H1 (cell line): Measurements from ENCODE around the gene AGAP1.

Experiments used
- CTCF ChIP-seq, 3 experiments: IDR thresholded peaks; 1 replicate in 2 of 3; 2 replicates in 1 of 3; pipeline versions ENCODE4 v1.5.1 to v1.6.1; 2011; ENCODE audit warnings: low read length in 3 of 3, mild to moderate bottlenecking in 3 of 3, inconsistent platforms in 2 of 3, low read depth in 1 of 3, moderate library complexity in 1 of 3; ENCODE audit not compliant: insufficient read depth in 1 of 3; ENCODE audit errors: control extremely low read depth in 1 of 3
- FOSL1 ChIP-seq: IDR thresholded peaks from 2 replicates; pipeline ENCODE4 v1.6.1; 2011; ENCODE audit warnings: mild to moderate bottlenecking, low read depth, low read length, moderate library complexity; ENCODE audit not compliant: insufficient read depth
- GABPA ChIP-seq: IDR thresholded peaks from 2 replicates; pipeline ENCODE4 v1.6.1; 2011; ENCODE audit warnings: mild to moderate bottlenecking, low read length, moderate library complexity, borderline replicate concordance; ENCODE audit not compliant: insufficient read depth
- GTF2F1 ChIP-seq: IDR thresholded peaks from 2 replicates; pipeline ENCODE4 v1.6.1; 2012; ENCODE audit warnings: low read depth, low read length, improper control_type of control experiment, borderline replicate concordance
- NRF1 ChIP-seq: IDR thresholded peaks from 2 replicates; pipeline ENCODE4 v1.6.1; 2011; ENCODE audit warnings: mild to moderate bottlenecking, low read depth, low read length, improper control_type of control experiment
- PHF8 ChIP-seq: fragments of 200-600 bp; sonication (generic); conservative IDR thresholded peaks from 2 replicates; pipeline ENCODE4 v1.7.1; 2012; ENCODE audit warnings: low read depth, mild to moderate bottlenecking, inconsistent platforms, low read length, moderate library complexity
- SAP30 ChIP-seq: fragments of 300-600 bp; sonication (generic); IDR thresholded peaks from 2 replicates; pipeline ENCODE4 v1.7.1; 2012; ENCODE audit warnings: low read length, moderate library complexity, mild to moderate bottlenecking, inconsistent platforms; ENCODE audit not compliant: insufficient read depth, insufficient replicate concordance
- TAF1 ChIP-seq: IDR thresholded peaks from 2 replicates; pipeline ENCODE4 v1.6.1; 2011; ENCODE audit warnings: mild to moderate bottlenecking, low read depth, low read length
- ZNF274 ChIP-seq: IDR thresholded peaks from 2 replicates; pipeline ENCODE4 v1.7.0; 2012; ENCODE audit warnings: low read length, borderline replicate concordance; ENCODE audit errors: extremely low read depth

GRCh38 chr2:235674146-235674545 is 180.3 kb downstream of the AGAP1 start:
- TF ChIP-seq CTCF (IDR thresholded peaks at IDR 0.05; ENCODE audit: control extremely low read depth in 1 of 3, insufficient read depth in 1 of 3, low read depth in 1 of 3, low read length in 3 of 3) (no peak), SAP30 (no peak), GTF2F1 (no peak), FOSL1 (no peak), GABPA (no peak), NRF1 (no peak), ZNF274 (no peak), TAF1 (no peak), PHF8 (no peak)
